Nephron (organoid): Measurements from ENCODE around the gene HS6ST2.
A peak's percentile ranks its signal among the peaks of the same experiment; 100 is the strongest.

ENCODE experiments used
- H3K27ac Mint-ChIP-seq, 3 experiments: 2 replicates each; pipeline ENCODE4 v1.8.0; 2020; ENCODE audit warnings: mixed read lengths in 3 of 3, mild to moderate bottlenecking in 2 of 3, moderate library complexity in 1 of 3
- H3K27me3 Mint-ChIP-seq: 2 replicates; pipeline ENCODE4 v1.8.0; 2021; ENCODE audit warnings: low read depth, mild to moderate bottlenecking, moderate library complexity, mixed read lengths
- H3K36me3 Mint-ChIP-seq: 2 replicates; pipeline ENCODE4 v1.8.0; 2020; ENCODE audit warnings: low read depth, mixed read lengths
- H3K4me1 Mint-ChIP-seq: 2 replicates; pipeline ENCODE4 v1.8.0; 2020; ENCODE audit warnings: mixed read lengths
- H3K4me3 Mint-ChIP-seq, 3 experiments: 2 replicates each; pipeline ENCODE4 v1.8.0; 2020; ENCODE audit warnings: mild to moderate bottlenecking in 3 of 3, mixed read lengths in 3 of 3, moderate library complexity in 2 of 3
- H3K9me3 Mint-ChIP-seq: 2 replicates; pipeline ENCODE4 v1.8.0; 2020; ENCODE audit warnings: mixed read lengths
- CTCF ChIP-seq, 3 experiments: fragments of 200-600 bp; sonication (generic); IDR thresholded peaks; one replicate each; pipeline ENCODE4 v1.5.0; 2021; ENCODE audit warnings: antibody characterized with exemption in 3 of 3; ENCODE audit not compliant: unreplicated experiment in 3 of 3

Gene HS6ST2

GRCh38 chrX:132624466-132624865, 334.0 kb downstream of the HS6ST2 start:
- no peaks in the 10 kb centered on the region for H3K27me3 Mint-ChIP-seq
- H3K4me3 Mint-ChIP-seq: no peak overlapping the region
- no peaks in the 10 kb centered on the region for H3K9me3 Mint-ChIP-seq
- no peak for TF ChIP-seq CTCF (IDR thresholded peaks at IDR 0.05; ENCODE audit: unreplicated experiment in 3 of 3)
- H3K4me1 Mint-ChIP-seq: no peaks in the 10 kb centered on the region
- H3K27ac Mint-ChIP-seq: no peak overlapping the region
- no peaks in the 10 kb centered on the region for H3K36me3 Mint-ChIP-seq

- Mint-ChIP-seq H3K4me3 (no peak overlapping the region), H3K36me3 (no peaks in the 10 kb centered on the region), H3K27ac (no peak overlapping the region), H3K9me3 (no peaks in the 10 kb centered on the region), H3K4me1 (no peaks in the 10 kb centered on the region), H3K27me3 (no peaks in the 10 kb centered on the region)
- TF ChIP-seq CTCF (IDR thresholded peaks at IDR 0.05; ENCODE audit: unreplicated experiment in 3 of 3): no peak
These were observed 334.5 kb downstream of the HS6ST2 start for GRCh38 chrX:132623942-132624341.

- Mint-ChIP-seq H3K9me3 (no peaks in the 10 kb centered on the region), H3K4me1 (no peaks in the 10 kb centered on the region), H3K27ac (no peak overlapping the region), H3K36me3 (no peaks in the 10 kb centered on the region), H3K4me3 (no peak overlapping the region), H3K27me3 (no peaks in the 10 kb centered on the region)
- no peak for TF ChIP-seq CTCF (IDR thresholded peaks at IDR 0.05; ENCODE audit: unreplicated experiment in 3 of 3)
These were observed 335.1 kb downstream of the HS6ST2 start for GRCh38 chrX:132623300-132623699.

- Mint-ChIP-seq H3K9me3 (no peaks in the 10 kb centered on the region), H3K27ac (no peak overlapping the region), H3K36me3 (no peaks in the 10 kb centered on the region), H3K4me1 (no peaks in the 10 kb centered on the region), H3K27me3 (no peaks in the 10 kb centered on the region), H3K4me3 (no peak overlapping the region)
- no peak for TF ChIP-seq CTCF (IDR thresholded peaks at IDR 0.05; ENCODE audit: unreplicated experiment in 3 of 3)
These were observed 336.3 kb downstream of the HS6ST2 start for GRCh38 chrX:132622130-132622529.

- no peak overlapping the region for H3K4me3 Mint-ChIP-seq
- peaks cover 17% of the 10 kb centered on the region for H3K4me1 Mint-ChIP-seq
- no peaks in the 10 kb centered on the region for H3K36me3 Mint-ChIP-seq
- peak overlapping the region in 1 of 3 experiments; percentile 70 for H3K27ac Mint-ChIP-seq
- H3K9me3 Mint-ChIP-seq: no peaks in the 10 kb centered on the region
- H3K27me3 Mint-ChIP-seq: no peaks in the 10 kb centered on the region
- TF ChIP-seq CTCF (IDR thresholded peaks at IDR 0.05; ENCODE audit: unreplicated experiment in 3 of 3): no peak
These were observed 339.6 kb downstream of the HS6ST2 start for GRCh38 chrX:132618810-132619209.

- Mint-ChIP-seq H3K27me3 (no peaks in the 10 kb centered on the region), H3K36me3 (no peaks in the 10 kb centered on the region), H3K4me1 (peaks cover 17% of the 10 kb centered on the region), H3K9me3 (no peaks in the 10 kb centered on the region), H3K27ac (peak overlapping the region; percentile 71 to 81 (median 71)), H3K4me3 (no peak overlapping the region)
- peak; percentile 51 to 64 (median 51) for TF ChIP-seq CTCF (IDR thresholded peaks at IDR 0.05; ENCODE audit: unreplicated experiment in 3 of 3)
These were observed 342.9 kb downstream of the HS6ST2 start for GRCh38 chrX:132615391-132616131.
